HCT116 (cell line): ENCODE data around the gene RRAS2. TPM values are rescaled to one million over a fixed set of nuclear protein-coding genes. Genes with fewer than 3 reads are reported as not detected.

Experiments used
- ATAC-seq: fragments of 200-7000 bp; cut with Tn5 transposase; 2 replicates; pipeline ENCODE4 v1.9.1; 2020; ENCODE audit warnings: mild to moderate bottlenecking, moderate library complexity
- BruUV-seq: library from RNA; stranded (reverse); fragments of 400-500 nt; replicated peaks from 2 replicates; lab custom pipeline; 2021; lab: Mats Ljungman, UMichigan
- CTCF ChIA-PET: fragments of 300-600 bp; sonication (Branson Sonifier 250); formaldehyde crosslinking; loops from one replicate; lab custom pipeline; 2021; ENCODE audit warnings: antibody characterized with exemption; lab: Charles Lee
- POLR2A ChIA-PET: fragments of 300-600, 350-600 bp; sonication (Branson Sonifier 250); formaldehyde crosslinking; loops from one replicate; lab custom pipeline; 2021; ENCODE audit warnings: antibody characterized with exemption; lab: Charles Lee
- RAD21 ChIA-PET, 2 experiments: fragments of 300-600 bp; sonication (Branson Sonifier 250); formaldehyde crosslinking; loops; one replicate each; lab custom pipeline; 2023; ENCODE audit warnings: low total read pairs in 2 of 2; ENCODE audit not compliant: uncharacterized antibody in 2 of 2, unreplicated experiment in 2 of 2, low non-redundant PET in 1 of 2; lab: Charles Lee
- DNase-seq: peaks from one replicate; pipeline ENCODE4 v3.0.0-alpha.2; 2010; ENCODE audit warnings: low read depth, low spot score
- H2AFZ ChIP-seq: fragments of 200-600 bp; shearing (Covaris generic), sonication (generic); 2 replicates; pipeline ENCODE4 v1.6.1; 2017; ENCODE audit warnings: low read depth, mixed run types, mixed read lengths, antibody characterized with exemption, low read length; ENCODE audit not compliant: poor library complexity, severe bottlenecking
- H3K27ac ChIP-seq: 2 replicates; pipeline ENCODE4 v1.5.1; 2012; ENCODE audit warnings: low read depth, low read length
- H3K27me3 ChIP-seq: fragments of 200-600 bp; sonication (generic); 2 replicates; pipeline ENCODE4 v1.6.1; 2016; ENCODE audit warnings: mixed run types, low read length, mixed read lengths; ENCODE audit not compliant: insufficient read depth
- H3K36me3 ChIP-seq, 2 experiments: fragments of 200-500 bp in 1 of 2; fragments of 200-600 bp in 1 of 2; sonication (Bioruptor generic) in 1 of 2; sonication (generic) in 1 of 2; 2 replicates each; pipeline versions ENCODE4 v1.5.1 to v1.6.1; 2014 to 2016; ENCODE audit warnings: low read length in 2 of 2, inconsistent platforms in 1 of 2, mixed read lengths in 1 of 2, mixed run types in 1 of 2; ENCODE audit not compliant: insufficient read depth in 2 of 2, control insufficient read depth in 1 of 2
- H3K4me1 ChIP-seq, 2 experiments: fragments of 200-600 bp in 1 of 2; sonication (generic) in 1 of 2; 2 replicates each; pipeline versions ENCODE4 v1.5.1 to v1.6.1; 2012 to 2017; ENCODE audit warnings: low read length in 2 of 2, inconsistent platforms in 1 of 2, mild to moderate bottlenecking in 1 of 2, mixed read lengths in 1 of 2, mixed run types in 1 of 2, moderate library complexity in 1 of 2; ENCODE audit not compliant: insufficient read depth in 2 of 2, control insufficient read depth in 1 of 2
- H3K4me2 ChIP-seq: fragments of 200-600 bp; sonication (generic); 2 replicates; pipeline ENCODE4 v1.6.1; 2017; ENCODE audit warnings: mixed run types, low read length, mixed read lengths
- H3K4me3 ChIP-seq, 2 experiments: fragments of 200-600 bp in 1 of 2; sonication (generic) in 1 of 2; replicated peaks in 1 of 2; 2 replicates each; pipeline ENCODE4 v1.5.1; 2011 to 2016; ENCODE audit warnings: low read length in 2 of 2, control low read depth in 1 of 2, low read depth in 1 of 2, mild to moderate bottlenecking in 1 of 2, mixed read lengths in 1 of 2, mixed run types in 1 of 2
- H3K79me2 ChIP-seq: fragments of 200-600 bp; sonication (generic); 2 replicates; pipeline ENCODE4 v1.6.1; 2017; ENCODE audit warnings: mild to moderate bottlenecking, mixed run types, low read length, moderate library complexity, mixed read lengths; ENCODE audit not compliant: insufficient read depth
- H3K9ac ChIP-seq: fragments of 200-600 bp; sonication (generic); 2 replicates; pipeline ENCODE4 v1.6.1; 2016; ENCODE audit warnings: low read length, mixed read lengths
- H3K9me2 ChIP-seq: fragments of 200-600 bp; sonication (generic), shearing (Covaris generic); 2 replicates; pipeline ENCODE4 v1.6.1; 2017; ENCODE audit warnings: mixed run types, mild to moderate bottlenecking, moderate library complexity; ENCODE audit not compliant: insufficient read depth
- H3K9me3 ChIP-seq, 2 experiments: fragments of 200-500 bp in 1 of 2; fragments of 200-600 bp in 1 of 2; sonication (Bioruptor generic) in 1 of 2; sonication (generic) in 1 of 2; 2 replicates each; pipeline ENCODE4 v1.6.1; 2014 to 2017; ENCODE audit warnings: low read length in 2 of 2, mixed read lengths in 2 of 2, inconsistent platforms in 1 of 2, low read depth in 1 of 2, mild to moderate bottlenecking in 1 of 2, mixed run types in 1 of 2, moderate library complexity in 1 of 2; ENCODE audit not compliant: control insufficient read depth in 1 of 2, insufficient read depth in 1 of 2
- H4K20me1 ChIP-seq: fragments of 200-600 bp; sonication (generic), shearing (Covaris generic); 2 replicates; pipeline ENCODE4 v1.6.1; 2017; ENCODE audit warnings: mixed run types, mild to moderate bottlenecking, moderate library complexity; ENCODE audit not compliant: insufficient read depth
- CBX3 ChIP-seq: IDR thresholded peaks from 2 replicates; pipeline ENCODE4 v1.6.1; 2012; ENCODE audit warnings: low read depth
- CEBPB ChIP-seq: IDR thresholded peaks from 2 replicates; pipeline ENCODE4 v1.6.1; 2012; ENCODE audit warnings: low read depth
- ELF1 ChIP-seq: IDR thresholded peaks from 2 replicates; pipeline ENCODE4 v1.6.1; 2012; ENCODE audit warnings: low read depth, borderline replicate concordance
- EZH2phosphoT487 ChIP-seq: fragments of 200-600 bp; IDR thresholded peaks from 2 replicates; pipeline ENCODE4 v1.6.1; 2018; ENCODE audit warnings: antibody characterized with exemption, borderline replicate concordance
- JUND ChIP-seq: IDR thresholded peaks from 2 replicates; pipeline ENCODE4 v1.6.1; 2012
- POLR2A ChIP-seq: IDR thresholded peaks from 2 replicates; pipeline ENCODE4 v1.7.0; 2011; ENCODE audit warnings: borderline replicate concordance; ENCODE audit not compliant: insufficient read depth, insufficient read length; ENCODE audit errors: extremely low read depth
- POLR2AphosphoS5 ChIP-seq: IDR thresholded peaks from 2 replicates; pipeline ENCODE4 v1.6.1; 2011; ENCODE audit warnings: mild to moderate bottlenecking, low read depth, low read length, moderate library complexity
- RAD21 ChIP-seq: IDR thresholded peaks from 2 replicates; pipeline ENCODE4 v1.6.1; 2012; ENCODE audit warnings: low read depth, mild to moderate bottlenecking
- SIN3A ChIP-seq: IDR thresholded peaks from 2 replicates; pipeline ENCODE4 v1.6.1; 2012; ENCODE audit warnings: low read depth
- SP1 ChIP-seq: IDR thresholded peaks from 2 replicates; pipeline ENCODE4 v1.6.1; 2012; ENCODE audit warnings: low read depth
- SRF ChIP-seq: IDR thresholded peaks from 2 replicates; pipeline ENCODE4 v1.6.1; 2012; ENCODE audit warnings: low read depth
- TCF7L2 ChIP-seq: IDR thresholded peaks from 2 replicates; pipeline ENCODE4 v1.7.0; 2011; ENCODE audit warnings: borderline replicate concordance, inconsistent platforms; ENCODE audit not compliant: insufficient read depth, insufficient read length; ENCODE audit errors: extremely low read depth
- YY1 ChIP-seq: IDR thresholded peaks from 2 replicates; pipeline ENCODE4 v1.6.1; 2011; ENCODE audit warnings: low read length, low read depth, moderate library complexity, mild to moderate bottlenecking; ENCODE audit not compliant: insufficient replicate concordance; ENCODE audit errors: extremely low read depth
- ZFX ChIP-seq: fragments of 450-650 bp; IDR thresholded peaks from 2 replicates; pipeline ENCODE4 v1.6.1; 2017
- ZNF274 ChIP-seq: fragments of 200-500 bp; sonication (Bioruptor generic); IDR thresholded peaks from 2 replicates; pipeline ENCODE4 v1.6.1; 2014; ENCODE audit warnings: mild to moderate bottlenecking, low read depth, low read length, inconsistent platforms
- intact Hi-C: fragments of 100-400 bp; cut with micrococcal nuclease; formaldehyde crosslinking; loops from 2 replicates; pipeline ENCODE4 v1.10.0; 2022
- total RNA-seq: library from RNA; stranded (reverse); gene quantifications from one replicate; pipeline ENCODE4 v1.2.1, GENCODE V29; 2021; ENCODE audit not compliant: unreplicated experiment
- TF ChIP-seq, protein P1 (sequence below), 3 experiments: fragments of 200-600 bp in 1 of 3; sonication (generic) in 1 of 3; IDR thresholded peaks in 2 of 3; conservative IDR thresholded peaks in 1 of 3; 2 replicates each; pipeline ENCODE4 v1.5.1; 2012 to 2017; ENCODE audit warnings: low read depth in 2 of 3, low read length in 2 of 3, antibody characterized with exemption in 1 of 3, borderline replicate concordance in 1 of 3, control low read depth in 1 of 3, mild to moderate bottlenecking in 1 of 3, mixed read lengths in 1 of 3, mixed run types in 1 of 3, moderate library complexity in 1 of 3; ENCODE audit not compliant: insufficient read depth in 1 of 3
- TF ChIP-seq, protein P2 (sequence below): IDR thresholded peaks from 2 replicates; pipeline ENCODE4 v1.6.1; 2012
- TF ChIP-seq, protein P3 (sequence below): IDR thresholded peaks from 2 replicates; pipeline ENCODE4 v1.6.1; 2012
- TF ChIP-seq, protein P4 (sequence below): IDR thresholded peaks from 2 replicates; pipeline ENCODE4 v1.6.1; 2011; ENCODE audit warnings: mild to moderate bottlenecking, low read length, moderate library complexity; ENCODE audit not compliant: insufficient replicate concordance; ENCODE audit errors: extremely low read depth

The RRAS2 gene
- total RNA-seq, 1 experiment from 2014 or later, result 54.5 TPM

DNA sequence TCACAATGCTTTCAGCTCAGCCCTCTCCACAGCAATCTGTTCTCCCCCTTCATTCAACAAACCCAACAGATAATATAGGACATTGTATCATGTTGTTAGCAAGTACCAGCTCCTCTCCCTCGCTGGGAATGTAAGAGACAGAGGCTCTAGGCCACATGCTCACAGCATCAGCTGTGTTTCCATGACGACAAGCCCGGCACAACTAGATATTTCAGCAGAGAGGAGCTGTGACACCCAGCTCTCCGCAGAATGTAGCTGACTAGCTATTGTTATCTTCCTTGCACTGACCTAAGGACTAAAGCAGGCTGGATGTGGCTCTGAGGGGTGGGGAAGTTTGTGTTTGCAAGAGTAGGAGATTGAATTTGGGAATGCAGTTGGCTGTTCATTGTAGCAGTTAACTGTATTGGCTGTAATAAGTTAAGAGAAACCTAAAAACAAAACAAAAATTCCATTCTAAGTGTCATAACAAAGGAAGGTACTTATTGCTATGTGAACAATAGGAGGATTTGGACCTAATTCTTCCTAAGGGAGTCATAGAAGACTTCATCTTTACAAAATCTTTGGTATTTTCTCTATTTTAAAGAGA, 28.0 kb upstream of the RRAS2 start:
- H3K4me1 ChIP-seq, result no peaks in the 10 kb centered on the region
- TF ChIP-seq, protein P1, sequence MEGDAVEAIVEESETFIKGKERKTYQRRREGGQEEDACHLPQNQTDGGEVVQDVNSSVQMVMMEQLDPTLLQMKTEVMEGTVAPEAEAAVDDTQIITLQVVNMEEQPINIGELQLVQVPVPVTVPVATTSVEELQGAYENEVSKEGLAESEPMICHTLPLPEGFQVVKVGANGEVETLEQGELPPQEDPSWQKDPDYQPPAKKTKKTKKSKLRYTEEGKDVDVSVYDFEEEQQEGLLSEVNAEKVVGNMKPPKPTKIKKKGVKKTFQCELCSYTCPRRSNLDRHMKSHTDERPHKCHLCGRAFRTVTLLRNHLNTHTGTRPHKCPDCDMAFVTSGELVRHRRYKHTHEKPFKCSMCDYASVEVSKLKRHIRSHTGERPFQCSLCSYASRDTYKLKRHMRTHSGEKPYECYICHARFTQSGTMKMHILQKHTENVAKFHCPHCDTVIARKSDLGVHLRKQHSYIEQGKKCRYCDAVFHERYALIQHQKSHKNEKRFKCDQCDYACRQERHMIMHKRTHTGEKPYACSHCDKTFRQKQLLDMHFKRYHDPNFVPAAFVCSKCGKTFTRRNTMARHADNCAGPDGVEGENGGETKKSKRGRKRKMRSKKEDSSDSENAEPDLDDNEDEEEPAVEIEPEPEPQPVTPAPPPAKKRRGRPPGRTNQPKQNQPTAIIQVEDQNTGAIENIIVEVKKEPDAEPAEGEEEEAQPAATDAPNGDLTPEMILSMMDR (IDR thresholded peaks at IDR 0.05 in 2 of 3, conservative IDR thresholded peaks at IDR 0.05 in 1 of 3; ENCODE audit: borderline replicate concordance in 1 of 3, insufficient read depth in 1 of 3, low read depth in 2 of 3, low read length in 2 of 3), result no peak
- TF ChIP-seq, protein P2, sequence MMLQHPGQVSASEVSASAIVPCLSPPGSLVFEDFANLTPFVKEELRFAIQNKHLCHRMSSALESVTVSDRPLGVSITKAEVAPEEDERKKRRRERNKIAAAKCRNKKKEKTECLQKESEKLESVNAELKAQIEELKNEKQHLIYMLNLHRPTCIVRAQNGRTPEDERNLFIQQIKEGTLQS, result no peak
- TF ChIP-seq CBX3 (no peak), EZH2phosphoT487 (no peak), CEBPB (no peak), SP1 (no peak), ZFX (no peak), TCF7L2 (no peak), JUND (no peak), ZNF274 (no peak), SRF (no peak), POLR2A (no peak), SIN3A (no peak), POLR2AphosphoS5 (no peak), YY1 (no peak), RAD21 (no peak), ELF1 (no peak)
- TF ChIP-seq, protein P3, sequence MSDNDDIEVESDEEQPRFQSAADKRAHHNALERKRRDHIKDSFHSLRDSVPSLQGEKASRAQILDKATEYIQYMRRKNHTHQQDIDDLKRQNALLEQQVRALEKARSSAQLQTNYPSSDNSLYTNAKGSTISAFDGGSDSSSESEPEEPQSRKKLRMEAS, result no peak
- TF ChIP-seq, protein P4, sequence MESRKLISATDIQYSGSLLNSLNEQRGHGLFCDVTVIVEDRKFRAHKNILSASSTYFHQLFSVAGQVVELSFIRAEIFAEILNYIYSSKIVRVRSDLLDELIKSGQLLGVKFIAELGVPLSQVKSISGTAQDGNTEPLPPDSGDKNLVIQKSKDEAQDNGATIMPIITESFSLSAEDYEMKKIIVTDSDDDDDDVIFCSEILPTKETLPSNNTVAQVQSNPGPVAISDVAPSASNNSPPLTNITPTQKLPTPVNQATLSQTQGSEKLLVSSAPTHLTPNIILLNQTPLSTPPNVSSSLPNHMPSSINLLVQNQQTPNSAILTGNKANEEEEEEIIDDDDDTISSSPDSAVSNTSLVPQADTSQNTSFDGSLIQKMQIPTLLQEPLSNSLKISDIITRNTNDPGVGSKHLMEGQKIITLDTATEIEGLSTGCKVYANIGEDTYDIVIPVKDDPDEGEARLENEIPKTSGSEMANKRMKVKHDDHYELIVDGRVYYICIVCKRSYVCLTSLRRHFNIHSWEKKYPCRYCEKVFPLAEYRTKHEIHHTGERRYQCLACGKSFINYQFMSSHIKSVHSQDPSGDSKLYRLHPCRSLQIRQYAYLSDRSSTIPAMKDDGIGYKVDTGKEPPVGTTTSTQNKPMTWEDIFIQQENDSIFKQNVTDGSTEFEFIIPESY, result no peak
- CTCF ChIA-PET, result interaction anchor here (1.2 kb wide), 1 partner anchor 32 kb away, joined by 3 read pairs; no protein-coding TSS in a partner anchor
- no peak overlapping the region for H3K4me2 ChIP-seq
- H3K4me3 ChIP-seq, result no peak overlapping the region
- H3K27me3 ChIP-seq, result no peaks in the 10 kb centered on the region
- H3K27ac ChIP-seq, result no peak overlapping the region
- POLR2A ChIA-PET, result no interaction called here
- no TSS peak for BruUV-seq
- H3K9ac ChIP-seq, result no peak overlapping the region
- RAD21 ChIA-PET, result no interaction called here
- intact Hi-C loops, result no loop called here
- H3K9me2 ChIP-seq, result no peaks in the 10 kb centered on the region
- H2AFZ ChIP-seq, result no peak overlapping the region
- no peak for ATAC-seq
- H3K9me3 ChIP-seq, result no peaks in the 10 kb centered on the region
- no peaks in the 10 kb centered on the region for H4K20me1 ChIP-seq
- H3K79me2 ChIP-seq, result no peaks in the 10 kb centered on the region
- no peaks in the 10 kb centered on the region for H3K36me3 ChIP-seq
- no peak for DNase-seq
